ENCODE measurements around the gene HOXB1. TPM values are rescaled to one million over a fixed set of nuclear protein-coding genes. Genes with fewer than 3 reads are reported as not detected.

Gene HOXB1
- polyA plus RNA-seq, 1 donor (not counting 4 experiments of a cell fraction or from before 2014, with no cell fraction given) = not detected

DNA sequence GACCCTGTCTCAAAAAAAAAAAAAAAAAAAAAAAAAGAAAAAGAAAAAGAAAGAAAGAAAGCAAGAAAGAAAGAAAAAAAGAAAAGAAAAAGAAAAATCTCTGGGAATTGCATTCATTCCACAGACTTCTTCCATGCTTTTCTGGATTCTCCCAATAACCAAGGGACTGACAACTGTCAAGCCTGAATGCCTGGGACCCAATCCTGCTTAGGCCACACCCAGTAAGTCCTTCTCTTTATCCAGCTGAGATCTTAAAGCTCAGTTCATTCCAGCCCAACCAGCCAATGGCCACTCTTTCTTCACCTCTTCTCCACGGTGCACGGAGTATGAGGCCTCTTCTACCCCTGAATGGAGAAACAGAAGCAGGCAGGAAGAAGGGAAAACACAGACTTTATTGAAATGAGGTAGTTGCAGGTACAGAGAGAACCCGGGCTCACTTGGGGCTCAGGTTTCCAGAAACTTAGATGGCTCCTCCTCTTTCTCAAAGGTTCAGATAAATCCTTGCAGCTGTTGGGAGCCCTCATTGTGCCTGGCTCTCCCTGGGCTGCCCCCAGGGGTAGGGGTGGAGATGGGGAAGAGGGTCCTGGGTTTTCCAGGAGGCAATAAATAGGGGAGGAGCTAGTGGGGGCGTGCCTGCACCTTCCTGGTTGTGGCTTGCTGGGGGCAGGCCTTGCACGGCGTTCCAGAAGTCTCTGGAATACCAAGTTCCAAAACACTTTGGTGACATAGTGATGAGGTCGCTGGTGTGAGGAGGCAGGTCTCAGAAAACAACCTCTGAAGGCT, 2.5 kb downstream of the HOXB1 start:
- Histone ChIP-seq H3K36me3 (ENCODE audit: control insufficient read depth in 2 of 2, extremely low read depth in 1 of 2, insufficient read depth in 2 of 2, low read length in 2 of 2) (no peaks in the 10 kb centered on the region), H3K9ac (ENCODE audit: control insufficient read depth, extremely low read depth, insufficient read depth, low read length) (no peak overlapping the region), H3K27me3 (ENCODE audit: control insufficient read depth, extremely low read depth, insufficient read depth, low read length) (peaks cover 4% of the 10 kb centered on the region), H3K4me3 (ENCODE audit: control insufficient read depth in 2 of 3, extremely low read depth in 1 of 3, insufficient read depth in 2 of 3, low read depth in 1 of 3, low read length in 3 of 3) (no peak overlapping the region), H3K9me1 (ENCODE audit: control insufficient read depth, extremely low read depth, insufficient read depth, low read length) (no peaks in the 10 kb centered on the region), H3K4me1 (ENCODE audit: control insufficient read depth, extremely low read depth, insufficient read depth, low read length) (peaks cover 11% of the 10 kb centered on the region), H4K20me1 (ENCODE audit: control insufficient read depth, extremely low read depth, insufficient read depth, low read length) (no peaks in the 10 kb centered on the region), H3K27ac (ENCODE audit: control insufficient read depth, insufficient read depth, low read length) (no peak overlapping the region), H2AFZ (ENCODE audit: control insufficient read depth, low read length) (peak overlapping the region; percentile 34), H3K4me2 (ENCODE audit: control insufficient read depth, extremely low read depth, insufficient read depth, low read depth, low read length) (no peak overlapping the region), H3K9me3 (ENCODE audit: control insufficient read depth, low read depth, low read length) (no peaks in the 10 kb centered on the region), H3K79me2 (ENCODE audit: control insufficient read depth, insufficient read depth, low read length) (no peaks in the 10 kb centered on the region)
- dilution Hi-C loops (cut with MboI; ENCODE audit: extremely low pct_ligation_motif_present, low sequenced_read_pairs) = no loop called here
- DNase-seq (ENCODE audit: low read depth, low spot score) = no peak
- FAIRE-seq = no peak
- TF ChIP-seq, protein P1, sequence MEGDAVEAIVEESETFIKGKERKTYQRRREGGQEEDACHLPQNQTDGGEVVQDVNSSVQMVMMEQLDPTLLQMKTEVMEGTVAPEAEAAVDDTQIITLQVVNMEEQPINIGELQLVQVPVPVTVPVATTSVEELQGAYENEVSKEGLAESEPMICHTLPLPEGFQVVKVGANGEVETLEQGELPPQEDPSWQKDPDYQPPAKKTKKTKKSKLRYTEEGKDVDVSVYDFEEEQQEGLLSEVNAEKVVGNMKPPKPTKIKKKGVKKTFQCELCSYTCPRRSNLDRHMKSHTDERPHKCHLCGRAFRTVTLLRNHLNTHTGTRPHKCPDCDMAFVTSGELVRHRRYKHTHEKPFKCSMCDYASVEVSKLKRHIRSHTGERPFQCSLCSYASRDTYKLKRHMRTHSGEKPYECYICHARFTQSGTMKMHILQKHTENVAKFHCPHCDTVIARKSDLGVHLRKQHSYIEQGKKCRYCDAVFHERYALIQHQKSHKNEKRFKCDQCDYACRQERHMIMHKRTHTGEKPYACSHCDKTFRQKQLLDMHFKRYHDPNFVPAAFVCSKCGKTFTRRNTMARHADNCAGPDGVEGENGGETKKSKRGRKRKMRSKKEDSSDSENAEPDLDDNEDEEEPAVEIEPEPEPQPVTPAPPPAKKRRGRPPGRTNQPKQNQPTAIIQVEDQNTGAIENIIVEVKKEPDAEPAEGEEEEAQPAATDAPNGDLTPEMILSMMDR (optimal IDR thresholded peaks at IDR 0.05 in 1 of 3, IDR thresholded peaks at IDR 0.05 in 1 of 3, conservative IDR thresholded peaks at IDR 0.05 in 1 of 3; ENCODE audit: extremely low read depth in 1 of 3, insufficient read depth in 2 of 3, low read length in 3 of 3) = no peak
- no peak for TF ChIP-seq EZH2 (IDR thresholded peaks at IDR 0.05; ENCODE audit: low read length)

DNA sequence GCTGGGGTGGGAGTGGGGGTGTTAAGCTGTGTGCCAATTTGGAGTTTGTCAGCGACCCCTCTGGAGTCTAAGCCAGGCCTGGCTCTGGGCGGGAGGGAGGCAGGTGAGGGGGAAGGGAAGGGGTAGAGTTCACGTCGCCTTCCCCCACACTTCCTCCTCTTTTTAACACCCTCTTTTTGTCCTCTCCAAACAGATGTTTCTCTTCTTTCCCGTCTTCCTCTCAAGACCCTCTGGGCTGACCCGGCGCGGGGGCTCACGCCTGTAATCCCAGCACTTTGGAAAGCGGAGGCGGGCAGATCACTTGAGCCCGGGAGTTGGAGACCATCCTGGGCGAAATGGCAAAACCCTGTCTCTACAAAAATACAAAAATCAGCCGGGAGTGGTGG, 3.3 kb downstream of the HOXB1 start:
- H3K4me2 ChIP-seq (ENCODE audit: control insufficient read depth, extremely low read depth, insufficient read depth, low read depth, low read length) = no peak overlapping the region
- DNase-seq (ENCODE audit: low read depth, low spot score) = no peak

More for the DNA sequence above, 3.3 kb downstream of the HOXB1 start:
- no peaks in the 10 kb centered on the region for H3K36me3 ChIP-seq (ENCODE audit: control insufficient read depth in 2 of 2, extremely low read depth in 1 of 2, insufficient read depth in 2 of 2, low read length in 2 of 2)
- H3K4me3 ChIP-seq (ENCODE audit: control insufficient read depth in 2 of 3, extremely low read depth in 1 of 3, insufficient read depth in 2 of 3, low read depth in 1 of 3, low read length in 3 of 3) = no peak overlapping the region
- H3K27ac ChIP-seq (ENCODE audit: control insufficient read depth, insufficient read depth, low read length) = no peak overlapping the region
- H3K9ac ChIP-seq (ENCODE audit: control insufficient read depth, extremely low read depth, insufficient read depth, low read length) = no peak overlapping the region
- H3K9me1 ChIP-seq (ENCODE audit: control insufficient read depth, extremely low read depth, insufficient read depth, low read length) = no peaks in the 10 kb centered on the region
- H3K4me1 ChIP-seq (ENCODE audit: control insufficient read depth, extremely low read depth, insufficient read depth, low read length) = peaks cover 11% of the 10 kb centered on the region
- TF ChIP-seq, protein P1 (optimal IDR thresholded peaks at IDR 0.05 in 1 of 3, IDR thresholded peaks at IDR 0.05 in 1 of 3, conservative IDR thresholded peaks at IDR 0.05 in 1 of 3; ENCODE audit: extremely low read depth in 1 of 3, insufficient read depth in 2 of 3, low read length in 3 of 3) = no peak
- no peak for TF ChIP-seq EZH2 (IDR thresholded peaks at IDR 0.05; ENCODE audit: low read length)
- H4K20me1 ChIP-seq (ENCODE audit: control insufficient read depth, extremely low read depth, insufficient read depth, low read length) = no peaks in the 10 kb centered on the region
- dilution Hi-C loops (cut with MboI; ENCODE audit: extremely low pct_ligation_motif_present, low sequenced_read_pairs) = no loop called here
- peaks cover 8% of the 10 kb centered on the region for H3K27me3 ChIP-seq (ENCODE audit: control insufficient read depth, extremely low read depth, insufficient read depth, low read length)
- H2AFZ ChIP-seq (ENCODE audit: control insufficient read depth, low read length) = no peak overlapping the region
- no peaks in the 10 kb centered on the region for H3K79me2 ChIP-seq (ENCODE audit: control insufficient read depth, insufficient read depth, low read length)
- no peaks in the 10 kb centered on the region for H3K9me3 ChIP-seq (ENCODE audit: control insufficient read depth, low read depth, low read length)
- no peak for FAIRE-seq

All from keratinocyte (primary cell).